ENCODE data around the gene JAZF1. TPM values are rescaled to one million over a fixed set of nuclear protein-coding genes. Genes with fewer than 3 reads are reported as not detected.

JAZF1 gene
- total RNA-seq, 2 donors from 2014 or later, result 4.0 to 4.9 TPM

- H3K4me3 ChIP-seq, result no peak overlapping the region
- H3K27me3 ChIP-seq, result no peaks in the 10 kb centered on the region
- no peaks in the 10 kb centered on the region for H3K36me3 ChIP-seq (replicated peaks in 1 of 2; ENCODE audit: insufficient read depth in 1 of 2, low read depth in 2 of 2)
- no peaks in the 10 kb centered on the region for H3K9me3 ChIP-seq
- H3K4me1 ChIP-seq, result no peaks in the 10 kb centered on the region
- intact Hi-C loops (cut with DNase I), result no loop called here
- DNase-seq, result no peak
- TF ChIP-seq POLR2A (IDR thresholded peaks at IDR 0.05) (no peak), CTCF (IDR thresholded peaks at IDR 0.05) (no peak)
- no peak overlapping the region for H3K27ac ChIP-seq
- ATAC-seq, result no peak
- WGBS, 2 donors, result 93 to 95% methylated on average over 3 of the region's 3 CpGs
These were observed 268.7 kb downstream of the JAZF1 start for GRCh38 chr7:27911920-27912319.

DNA sequence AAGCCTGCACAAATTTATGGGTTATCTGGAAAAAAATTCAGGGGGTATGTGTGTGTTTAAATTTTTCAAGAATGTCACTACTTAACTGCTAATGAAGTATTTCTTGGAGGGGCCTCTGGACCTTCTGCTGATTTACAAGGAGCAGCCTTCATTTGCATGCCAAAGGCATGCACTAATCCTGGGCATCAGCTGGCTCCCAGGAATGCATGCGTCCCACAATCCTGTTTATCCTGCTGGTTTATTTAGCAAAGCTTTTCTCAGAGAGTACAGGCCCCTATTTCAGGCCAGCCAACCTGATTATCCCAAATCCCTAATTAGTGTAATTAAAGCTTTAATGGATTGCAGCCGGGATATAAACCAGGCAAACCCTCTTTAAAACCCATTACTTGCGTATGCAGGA is 270.3 kb downstream of the JAZF1 start:
- intact Hi-C loops (cut with DNase I), result no loop called here
- Histone ChIP-seq H3K36me3 (replicated peaks in 1 of 2; ENCODE audit: insufficient read depth in 1 of 2, low read depth in 2 of 2) (no peaks in the 10 kb centered on the region), H3K27me3 (no peaks in the 10 kb centered on the region), H3K27ac (no peak overlapping the region), H3K4me1 (no peaks in the 10 kb centered on the region), H3K9me3 (no peaks in the 10 kb centered on the region), H3K4me3 (no peak overlapping the region)
- no peak for TF ChIP-seq POLR2A (IDR thresholded peaks at IDR 0.05)
- TF ChIP-seq CTCF (IDR thresholded peaks at IDR 0.05), result no peak
- no peak for DNase-seq
- WGBS, 2 donors, result 96 to 97% methylated on average over 3 of the region's 3 CpGs
- ATAC-seq, result no peak

- Histone ChIP-seq H3K9me3 (no peaks in the 10 kb centered on the region), H3K27ac (no peak overlapping the region), H3K27me3 (no peaks in the 10 kb centered on the region), H3K4me1 (no peaks in the 10 kb centered on the region), H3K36me3 (replicated peaks in 1 of 2; ENCODE audit: insufficient read depth in 1 of 2, low read depth in 2 of 2) (no peaks in the 10 kb centered on the region), H3K4me3 (no peak overlapping the region)
- DNase-seq (no peak), ATAC-seq (no peak)
- 88 to 96% methylated on average over 4 of the region's 4 CpGs for WGBS, 2 donors
- intact Hi-C loops (cut with DNase I), result no loop called here
- no peak for TF ChIP-seq CTCF (IDR thresholded peaks at IDR 0.05)
- TF ChIP-seq POLR2A (IDR thresholded peaks at IDR 0.05), result no peak
These were observed 271.9 kb downstream of the JAZF1 start for GRCh38 chr7:27908534-27909165.

DNA sequence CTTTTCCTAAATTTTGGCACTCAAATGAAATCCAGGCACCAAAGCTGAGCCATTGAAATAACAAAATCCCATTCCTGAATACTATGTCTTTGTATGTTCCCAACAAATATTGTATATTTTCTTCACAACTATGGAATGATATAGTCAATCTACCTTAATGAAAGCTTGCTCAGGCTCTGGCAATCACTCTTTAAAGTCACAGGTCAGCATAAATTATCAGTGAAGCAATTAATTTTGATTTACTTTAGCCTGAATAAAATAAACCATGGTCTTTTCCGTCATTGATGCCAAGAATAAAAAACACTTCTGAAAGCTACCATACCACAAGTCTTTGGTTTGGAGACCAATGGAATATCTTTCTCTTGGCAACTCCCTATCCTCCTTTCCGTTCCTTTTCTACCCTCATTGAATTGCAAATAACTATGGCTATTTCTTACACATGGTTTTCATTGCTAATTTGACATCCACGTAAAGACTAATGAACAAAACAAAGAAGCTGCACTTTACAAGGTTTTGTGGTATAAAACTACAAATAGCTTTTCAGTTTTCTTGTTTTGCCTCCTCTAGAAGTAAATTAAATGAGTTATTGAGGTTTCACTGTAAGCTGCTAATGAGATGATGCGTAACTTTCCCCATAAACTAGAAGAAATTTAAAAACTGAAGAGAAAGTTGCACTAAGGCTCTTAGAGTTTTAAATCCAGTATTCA is 274.1 kb downstream of the JAZF1 start:
- TF ChIP-seq CTCF (IDR thresholded peaks at IDR 0.05) (no peak), POLR2A (IDR thresholded peaks at IDR 0.05) (no peak)
- H3K4me3 ChIP-seq, result no peak overlapping the region
- no peaks in the 10 kb centered on the region for H3K9me3 ChIP-seq
- 81 to 84% methylated on average over 4 of the region's 4 CpGs for WGBS, 2 donors
- H3K36me3 ChIP-seq (replicated peaks in 1 of 2; ENCODE audit: insufficient read depth in 1 of 2, low read depth in 2 of 2), result no peaks in the 10 kb centered on the region
- ATAC-seq (no peak), DNase-seq (no peak)
- no peak overlapping the region for H3K27ac ChIP-seq
- H3K4me1 ChIP-seq, result no peaks in the 10 kb centered on the region
- intact Hi-C loops (cut with DNase I), result no loop called here
- H3K27me3 ChIP-seq, result no peaks in the 10 kb centered on the region

- WGBS, 2 donors, result 73 to 80% methylated on average over 4 of the region's 4 CpGs
- Histone ChIP-seq H3K27me3 (no peaks in the 10 kb centered on the region), H3K9me3 (no peaks in the 10 kb centered on the region), H3K4me1 (no peaks in the 10 kb centered on the region), H3K27ac (no peak overlapping the region), H3K4me3 (no peak overlapping the region), H3K36me3 (replicated peaks in 1 of 2; ENCODE audit: insufficient read depth in 1 of 2, low read depth in 2 of 2) (no peaks in the 10 kb centered on the region)
- TF ChIP-seq POLR2A (IDR thresholded peaks at IDR 0.05) (no peak), CTCF (IDR thresholded peaks at IDR 0.05) (no peak)
- ATAC-seq, result no peak
- DNase-seq, result no peak
- intact Hi-C loops (cut with DNase I), result no loop called here
These were observed 274.6 kb downstream of the JAZF1 start for GRCh38 chr7:27905951-27906350.
